ENCODE data around the gene EPHA6.
"Not testable (repeated sequence)": the region's sequence is repeated elsewhere in the genome, so short reads cannot be mapped to it uniquely, and the experiment has no call there.

Gene EPHA6

GRCh38 chr3:97425002-97425401 lies 610.6 kb downstream of the EPHA6 start:
- DNase-seq (ENCODE audit: low read depth in 2 of 2, low spot score in 1 of 2) = no peak

- DNase-seq (ENCODE audit: low read depth in 2 of 2, low spot score in 1 of 2) = no peak
These were observed 616.2 kb downstream of the EPHA6 start for GRCh38 chr3:97430601-97431000.

- DNase-seq (ENCODE audit: low read depth in 2 of 2, low spot score in 1 of 2) = no peak
These were observed 618.5 kb downstream of the EPHA6 start for GRCh38 chr3:97432914-97433313.

- DNase-seq (ENCODE audit: low read depth in 2 of 2, low spot score in 1 of 2) = no peak
These were observed 623.7 kb downstream of the EPHA6 start for GRCh38 chr3:97438131-97438530.

GRCh38 chr3:97439373-97439772 lies 625.0 kb downstream of the EPHA6 start:
- no peak for DNase-seq (ENCODE audit: low read depth in 2 of 2, low spot score in 1 of 2)

- no peak for DNase-seq (ENCODE audit: low read depth in 2 of 2, low spot score in 1 of 2)
These were observed 649.6 kb downstream of the EPHA6 start for GRCh38 chr3:97464035-97464434.

- no peak for DNase-seq (ENCODE audit: low read depth in 2 of 2, low spot score in 1 of 2)
These were observed 656.1 kb downstream of the EPHA6 start for GRCh38 chr3:97470481-97470880.

GRCh38 chr3:97479740-97480139 lies 665.3 kb downstream of the EPHA6 start:
- DNase-seq (ENCODE audit: low read depth in 2 of 2, low spot score in 1 of 2) = no peak

GRCh38 chr3:97480696-97481289 lies 666.4 kb downstream of the EPHA6 start:
- DNase-seq (ENCODE audit: low read depth in 2 of 2, low spot score in 1 of 2) = not testable (repeated sequence)

GRCh38 chr3:97481416-97481815 lies 667.0 kb downstream of the EPHA6 start:
- DNase-seq (ENCODE audit: low read depth in 2 of 2, low spot score in 1 of 2) = no peak

- DNase-seq (ENCODE audit: low read depth in 2 of 2, low spot score in 1 of 2) = no peak
These were observed 670.8 kb downstream of the EPHA6 start for GRCh38 chr3:97485206-97485605.

GRCh38 chr3:97487587-97487986 lies 673.2 kb downstream of the EPHA6 start:
- DNase-seq (ENCODE audit: low read depth in 2 of 2, low spot score in 1 of 2) = no peak

- no peak for DNase-seq (ENCODE audit: low read depth in 2 of 2, low spot score in 1 of 2)
These were observed 674.3 kb downstream of the EPHA6 start for GRCh38 chr3:97488741-97489140.

GRCh38 chr3:97495896-97496295 lies 681.5 kb downstream of the EPHA6 start:
- no peak for DNase-seq (ENCODE audit: low read depth in 2 of 2, low spot score in 1 of 2)

GRCh38 chr3:97497138-97497537 lies 682.7 kb downstream of the EPHA6 start:
- no peak for DNase-seq (ENCODE audit: low read depth in 2 of 2, low spot score in 1 of 2)

GRCh38 chr3:97504463-97504862 lies 690.1 kb downstream of the EPHA6 start:
- no peak for DNase-seq (ENCODE audit: low read depth in 2 of 2, low spot score in 1 of 2)

GRCh38 chr3:97510795-97511194 lies 696.4 kb downstream of the EPHA6 start:
- no peak for DNase-seq (ENCODE audit: low read depth in 2 of 2, low spot score in 1 of 2)

GRCh38 chr3:97515076-97515475 lies 700.7 kb downstream of the EPHA6 start:
- DNase-seq (ENCODE audit: low read depth in 2 of 2, low spot score in 1 of 2) = no peak

GRCh38 chr3:97530691-97531090 lies 716.3 kb downstream of the EPHA6 start:
- DNase-seq (ENCODE audit: low read depth in 2 of 2, low spot score in 1 of 2) = no peak

- not testable (repeated sequence) for DNase-seq (ENCODE audit: low read depth in 2 of 2, low spot score in 1 of 2)
These were observed 733.2 kb downstream of the EPHA6 start for GRCh38 chr3:97547573-97547972.

- no peak for DNase-seq (ENCODE audit: low read depth in 2 of 2, low spot score in 1 of 2)
These were observed 736.0 kb downstream of the EPHA6 start for GRCh38 chr3:97550408-97550807.

GRCh38 chr3:97552186-97552585 lies 737.8 kb downstream of the EPHA6 start:
- no peak for DNase-seq (ENCODE audit: low read depth in 2 of 2, low spot score in 1 of 2)

GRCh38 chr3:97575742-97576141 lies 761.3 kb downstream of the EPHA6 start:
- no peak for DNase-seq (ENCODE audit: low read depth in 2 of 2, low spot score in 1 of 2)

- no peak for DNase-seq (ENCODE audit: low read depth in 2 of 2, low spot score in 1 of 2)
These were observed 761.8 kb downstream of the EPHA6 start for GRCh38 chr3:97576221-97576620.
